ENCODE measurements around the gene NDUFAF4.

NDUFAF4 gene

DNA sequence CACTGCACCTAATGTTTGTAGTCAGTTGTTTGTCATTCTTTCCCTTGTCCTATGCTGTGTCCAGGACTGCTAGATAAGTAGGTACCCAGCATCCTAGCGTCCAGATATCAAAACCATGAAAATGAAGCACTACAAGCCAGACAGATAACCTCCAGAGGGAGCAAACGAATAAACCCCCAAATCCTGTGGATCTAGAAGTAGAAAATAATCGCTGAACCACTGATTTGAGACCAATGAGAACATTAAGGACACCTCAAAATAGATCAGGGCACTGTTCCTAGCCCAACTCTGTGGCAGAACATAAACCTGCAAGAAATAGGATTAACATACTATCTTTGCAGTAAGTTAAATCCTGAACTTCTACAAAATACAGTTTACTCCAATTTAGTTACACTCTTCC, 25.7 kb upstream of the NDUFAF4 start:
- H3K4me3 ChIP-seq, result no peak overlapping the region

GRCh38 chr6:96917098-96917497, 19.4 kb upstream of the NDUFAF4 start:
- Histone ChIP-seq H3K4me3 (no peak overlapping the region), H3K27ac (no peak overlapping the region)
- TF ChIP-seq, protein P1, sequence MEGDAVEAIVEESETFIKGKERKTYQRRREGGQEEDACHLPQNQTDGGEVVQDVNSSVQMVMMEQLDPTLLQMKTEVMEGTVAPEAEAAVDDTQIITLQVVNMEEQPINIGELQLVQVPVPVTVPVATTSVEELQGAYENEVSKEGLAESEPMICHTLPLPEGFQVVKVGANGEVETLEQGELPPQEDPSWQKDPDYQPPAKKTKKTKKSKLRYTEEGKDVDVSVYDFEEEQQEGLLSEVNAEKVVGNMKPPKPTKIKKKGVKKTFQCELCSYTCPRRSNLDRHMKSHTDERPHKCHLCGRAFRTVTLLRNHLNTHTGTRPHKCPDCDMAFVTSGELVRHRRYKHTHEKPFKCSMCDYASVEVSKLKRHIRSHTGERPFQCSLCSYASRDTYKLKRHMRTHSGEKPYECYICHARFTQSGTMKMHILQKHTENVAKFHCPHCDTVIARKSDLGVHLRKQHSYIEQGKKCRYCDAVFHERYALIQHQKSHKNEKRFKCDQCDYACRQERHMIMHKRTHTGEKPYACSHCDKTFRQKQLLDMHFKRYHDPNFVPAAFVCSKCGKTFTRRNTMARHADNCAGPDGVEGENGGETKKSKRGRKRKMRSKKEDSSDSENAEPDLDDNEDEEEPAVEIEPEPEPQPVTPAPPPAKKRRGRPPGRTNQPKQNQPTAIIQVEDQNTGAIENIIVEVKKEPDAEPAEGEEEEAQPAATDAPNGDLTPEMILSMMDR (IDR thresholded peaks at IDR 0.05), result no peak
- DNase-seq (ENCODE audit: low spot score), result no peak

More for the DNA sequence above, 25.7 kb upstream of the NDUFAF4 start:
- H3K27ac ChIP-seq, result peak overlapping the region in 1 of 2 donors; percentile 87
- no peak for DNase-seq (ENCODE audit: low spot score)
- TF ChIP-seq, protein P1 (IDR thresholded peaks at IDR 0.05), result no peak

- no peak overlapping the region for H3K4me3 ChIP-seq
- TF ChIP-seq, protein P1 (IDR thresholded peaks at IDR 0.05), result no peak
These were observed 15.9 kb upstream of the NDUFAF4 start for GRCh38 chr6:96913621-96914020.

DNA sequence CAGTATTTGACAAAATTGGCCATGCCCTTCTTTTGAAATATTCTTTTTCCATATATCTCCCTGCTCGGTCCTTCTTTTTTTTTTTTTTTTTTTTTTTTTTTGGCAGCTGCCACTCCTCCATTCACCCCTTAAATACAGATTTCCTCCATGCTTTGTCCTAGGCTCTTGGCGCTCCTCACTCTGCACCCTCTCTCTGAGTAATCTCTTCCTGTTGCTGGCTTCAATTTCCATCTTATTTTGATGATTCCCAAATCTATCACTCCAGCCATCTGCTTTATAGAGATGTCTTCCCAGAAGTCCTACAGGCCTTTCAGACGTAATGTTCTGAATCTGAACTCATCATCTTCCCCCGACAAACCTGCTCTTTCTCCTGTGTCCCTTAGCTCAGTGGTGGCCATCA, 14.1 kb upstream of the NDUFAF4 start:
- Histone ChIP-seq H3K27ac (no peak overlapping the region), H3K4me3 (no peak overlapping the region)
- TF ChIP-seq, protein P1 (IDR thresholded peaks at IDR 0.05), result no peak
- no peak for DNase-seq (ENCODE audit: low spot score)

More at GRCh38 chr6:96913621-96914020, 15.9 kb upstream of the NDUFAF4 start:
- no peak for DNase-seq (ENCODE audit: low spot score)
- no peak overlapping the region for H3K27ac ChIP-seq

- no peak for DNase-seq (ENCODE audit: low spot score)
- H3K27ac ChIP-seq, result no peak overlapping the region
- H3K4me3 ChIP-seq, result no peak overlapping the region
- TF ChIP-seq, protein P1 (IDR thresholded peaks at IDR 0.05), result no peak
These were observed 13.5 kb upstream of the NDUFAF4 start for GRCh38 chr6:96911171-96911570.

- TF ChIP-seq, protein P1 (IDR thresholded peaks at IDR 0.05), result no peak
- no peak for DNase-seq (ENCODE audit: low spot score)
- Histone ChIP-seq H3K27ac (no peak overlapping the region), H3K4me3 (no peak overlapping the region)
These were observed 12.1 kb upstream of the NDUFAF4 start for GRCh38 chr6:96909811-96910210.

GRCh38 chr6:96907498-96907897, 9.8 kb upstream of the NDUFAF4 start:
- Histone ChIP-seq H3K4me3 (no peak overlapping the region), H3K27ac (no peak overlapping the region)
- DNase-seq (ENCODE audit: low spot score), result no peak
- TF ChIP-seq, protein P1 (IDR thresholded peaks at IDR 0.05), result no peak

Measured in coronary artery (tissue), 2 donors.